K562 (cell line): ENCODE data around the gene PAQR4. TPM values are rescaled to one million over a fixed set of nuclear protein-coding genes. Genes with fewer than 3 reads are reported as not detected.

Experiments
- CBX1 ChIP-seq: sonication (generic); IDR thresholded peaks from 2 replicates; pipeline ENCODE4 v1.6.1; 2016; ENCODE audit warnings: antibody characterized with exemption, low read depth, mild to moderate bottlenecking
- CBX3 ChIP-seq, 2 experiments: IDR thresholded peaks; 1 replicate in 1 of 2; 2 replicates in 1 of 2; pipeline ENCODE4 v1.6.1; 2012; ENCODE audit warnings: inconsistent platforms in 2 of 2, low read length in 2 of 2, borderline replicate concordance in 1 of 2, control low read depth in 1 of 2
- CHD2 ChIP-seq: IDR thresholded peaks from 2 replicates; pipeline ENCODE4 v1.6.1; 2011; ENCODE audit warnings: low read depth, low read length
- CREM ChIP-seq: IDR thresholded peaks from 2 replicates; pipeline ENCODE4 v1.6.1; 2014; ENCODE audit warnings: antibody characterized with exemption, low read depth
- KAT8 ChIP-seq: fragments of 450-650 bp; IDR thresholded peaks from 2 replicates; pipeline ENCODE4 v1.6.1; 2016; ENCODE audit warnings: low read depth, mild to moderate bottlenecking
- MAFG ChIP-seq: fragments of 450-650 bp; conservative IDR thresholded peaks from 2 replicates; pipeline ENCODE4 v1.6.1; 2016; ENCODE audit warnings: missing genetic modification characterization, missing compliant biosample characterization
- MNT ChIP-seq, 2 experiments: fragments of 450-650 bp; conservative IDR thresholded peaks; 2 replicates each; pipeline ENCODE4 v1.6.1; 2017; ENCODE audit warnings: mild to moderate bottlenecking in 2 of 2, moderate library complexity in 2 of 2
- MTA3 ChIP-seq: fragments of 450-650 bp; formaldehyde crosslinking; IDR thresholded peaks from 2 replicates; pipeline ENCODE4 v1.6.1; 2017; ENCODE audit warnings: mild to moderate bottlenecking, borderline replicate concordance
- PTTG1 ChIP-seq: fragments of 450-650 bp; IDR thresholded peaks from 2 replicates; pipeline ENCODE4 v1.6.1; 2016; ENCODE audit warnings: low read depth, mild to moderate bottlenecking, missing genetic modification characterization, missing compliant biosample characterization
- RFX5 ChIP-seq: IDR thresholded peaks from 2 replicates; pipeline ENCODE4 v1.6.1; 2011; ENCODE audit warnings: low read depth, mild to moderate bottlenecking, improper control_type of control experiment, low read length
- SIRT6 ChIP-seq: IDR thresholded peaks from one replicate; pipeline ENCODE4 v1.6.1; 2012; ENCODE audit warnings: low read depth, mild to moderate bottlenecking, control low read depth, inconsistent platforms, low read length, moderate library complexity
- STAT5B ChIP-seq: fragments of 250-450 bp; sonication (Bioruptor Pico); IDR thresholded peaks from 2 replicates; pipeline ENCODE4 v1.8.0; 2021; ENCODE audit warnings: mild to moderate bottlenecking, inconsistent platforms
- SUPT5H ChIP-seq: fragments of 450-650 bp; IDR thresholded peaks from 2 replicates; pipeline ENCODE4 v1.6.1; 2016
- TEAD1 ChIP-seq, 2 experiments: fragments of 450-650 bp in 1 of 2; sonication (generic) in 1 of 2; formaldehyde crosslinking; IDR thresholded peaks; 2 replicates each; pipeline versions ENCODE4 v1.4.0 to v1.8.0; 2020 to 2022; ENCODE audit warnings: mild to moderate bottlenecking in 2 of 2, missing genetic modification reagents in 1 of 2
- UBTF ChIP-seq, 2 experiments: IDR thresholded peaks; 2 replicates each; pipeline ENCODE4 v1.6.1; 2012; ENCODE audit warnings: improper control_type of control experiment in 2 of 2, low read depth in 2 of 2, low read length in 2 of 2, borderline replicate concordance in 1 of 2
- YBX1 ChIP-seq: fragments of 450-650 bp; IDR thresholded peaks from 2 replicates; pipeline ENCODE4 v1.7.1; 2016; ENCODE audit warnings: mild to moderate bottlenecking
- ZBED1 ChIP-seq: IDR thresholded peaks from 2 replicates; pipeline ENCODE4 v1.6.1; 2014
- ZBTB8A ChIP-seq: fragments of 450-650 bp; IDR thresholded peaks from 2 replicates; pipeline ENCODE4 v1.6.1; 2018; ENCODE audit warnings: mild to moderate bottlenecking, moderate library complexity; ENCODE audit not compliant: partially characterized antibody
- ZFX ChIP-seq: sonication (generic); formaldehyde crosslinking; IDR thresholded peaks from 2 replicates; pipeline ENCODE4 v1.8.0; 2022; ENCODE audit warnings: mild to moderate bottlenecking, missing genetic modification reagents, moderate library complexity
- ZNF175 ChIP-seq: fragments of 200-800 bp; sonication (Bioruptor generic); IDR thresholded peaks from 2 replicates; pipeline ENCODE4 v1.6.1; 2016; ENCODE audit warnings: low read depth, mild to moderate bottlenecking, missing genetic modification characterization, missing compliant biosample characterization
- polyA plus RNA-seq, 8 experiments: library from polyadenylated mRNA; depleted of rRNA in 4 of 8; stranded (reverse) in 5 of 8; unstranded in 3 of 8; fragments of >200 nt; fragmentation: Nextera tagmentation in 2 of 8; fragmentation: Illumina TruSeq in 1 of 8; extraction: Ambion mirVana in 2 of 8; extraction: Trizol in 1 of 8; gene quantifications; 2 replicates each; pipeline versions ENCODE4 v1.2.1 to v1.2.3, GENCODE V29; 2011 to 2014; ENCODE audit warnings: inconsistent platforms in 1 of 8, missing spikeins in 1 of 8
- total RNA-seq, 7 experiments: library from RNA; depleted of rRNA in 6 of 7; stranded (reverse); fragments of >200 nt in 6 of 7; fragmentation: Illumina TruSeq in 2 of 7; extraction: Trizol in 2 of 7; gene quantifications; 2 replicates each; pipeline versions ENCODE4 v1.2.1 to v1.2.3, GENCODE V29; 2011 to 2021; ENCODE audit warnings: low replicate concordance in 1 of 7
- TF ChIP-seq, protein P1 (sequence below): sonication (generic); formaldehyde crosslinking; IDR thresholded peaks from 2 replicates; pipeline ENCODE4 v1.8.0; 2022; ENCODE audit warnings: mild to moderate bottlenecking, missing genetic modification reagents, borderline replicate concordance
- TF ChIP-seq, protein P2 (sequence below): fragments of 450-650 bp; IDR thresholded peaks from one replicate; pipeline ENCODE4 v1.6.1; 2018; ENCODE audit warnings: mild to moderate bottlenecking, moderate library complexity; ENCODE audit not compliant: partially characterized antibody

PAQR4 gene
- total and polyA plus RNA-seq, 9 of the 15 experiments (the other 6 are each of a cell fraction or from before 2014, with no cell fraction given), result 0.62 to 40.4 (median 19.5) TPM

GRCh38 chr16:2963723-2964474 is 5.2 kb upstream of the PAQR4 start, which contains the start of gene KREMEN2 (continued):
- TF ChIP-seq MNT (conservative IDR thresholded peaks at IDR 0.05), result peak; percentile 88 to 93
- no peak for TF ChIP-seq YBX1
- no peak; the same call in none of the 2 replicates for TF ChIP-seq CREM
- peak in 1 of 2 experiments; percentile 88; a peak in 1 of 4 replicates for TF ChIP-seq TEAD1 (CRISPR knock-in tag; IDR thresholded peaks at IDR 0.05)
- TF ChIP-seq MAFG (tag), result no peak
- TF ChIP-seq MTA3, result peak; percentile 26; the same call in 1 of the 2 replicates
- TF ChIP-seq ZBTB8A, result no peak
- no peak for TF ChIP-seq STAT5B (CRISPR knock-in tag)
- no peak for TF ChIP-seq ZBED1
- no peak for TF ChIP-seq ZFX
- no peak for TF ChIP-seq SIRT6
- TF ChIP-seq, protein P1, sequence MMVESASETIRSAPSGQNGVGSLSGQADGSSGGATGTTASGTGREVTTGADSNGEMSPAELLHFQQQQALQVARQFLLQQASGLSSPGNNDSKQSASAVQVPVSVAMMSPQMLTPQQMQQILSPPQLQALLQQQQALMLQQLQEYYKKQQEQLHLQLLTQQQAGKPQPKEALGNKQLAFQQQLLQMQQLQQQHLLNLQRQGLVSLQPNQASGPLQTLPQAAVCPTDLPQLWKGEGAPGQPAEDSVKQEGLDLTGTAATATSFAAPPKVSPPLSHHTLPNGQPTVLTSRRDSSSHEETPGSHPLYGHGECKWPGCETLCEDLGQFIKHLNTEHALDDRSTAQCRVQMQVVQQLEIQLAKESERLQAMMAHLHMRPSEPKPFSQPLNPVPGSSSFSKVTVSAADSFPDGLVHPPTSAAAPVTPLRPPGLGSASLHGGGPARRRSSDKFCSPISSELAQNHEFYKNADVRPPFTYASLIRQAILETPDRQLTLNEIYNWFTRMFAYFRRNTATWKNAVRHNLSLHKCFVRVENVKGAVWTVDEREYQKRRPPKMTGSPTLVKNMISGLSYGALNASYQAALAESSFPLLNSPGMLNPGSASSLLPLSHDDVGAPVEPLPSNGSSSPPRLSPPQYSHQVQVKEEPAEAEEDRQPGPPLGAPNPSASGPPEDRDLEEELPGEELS (CRISPR knock-in tag), result peak; percentile 34; the same call in 1 of the 2 replicates
- no peak for TF ChIP-seq UBTF (IDR thresholded peaks at IDR 0.05; ENCODE audit: borderline replicate concordance in 1 of 2, low read depth in 2 of 2, low read length in 2 of 2)
- TF ChIP-seq KAT8, result no peak
- TF ChIP-seq RFX5, result no peak
- TF ChIP-seq CHD2, result no peak; the same call in 1 of the 2 replicates
- TF ChIP-seq PTTG1 (tag), result no peak
- no peak for TF ChIP-seq ZNF175 (CRISPR knock-in tag)
- TF ChIP-seq SUPT5H, result peak; percentile 76
- TF ChIP-seq CBX1, result 0 out of 2 replicates have a peak, but pooled peaks have one; percentile 25
- TF ChIP-seq, protein P2, sequence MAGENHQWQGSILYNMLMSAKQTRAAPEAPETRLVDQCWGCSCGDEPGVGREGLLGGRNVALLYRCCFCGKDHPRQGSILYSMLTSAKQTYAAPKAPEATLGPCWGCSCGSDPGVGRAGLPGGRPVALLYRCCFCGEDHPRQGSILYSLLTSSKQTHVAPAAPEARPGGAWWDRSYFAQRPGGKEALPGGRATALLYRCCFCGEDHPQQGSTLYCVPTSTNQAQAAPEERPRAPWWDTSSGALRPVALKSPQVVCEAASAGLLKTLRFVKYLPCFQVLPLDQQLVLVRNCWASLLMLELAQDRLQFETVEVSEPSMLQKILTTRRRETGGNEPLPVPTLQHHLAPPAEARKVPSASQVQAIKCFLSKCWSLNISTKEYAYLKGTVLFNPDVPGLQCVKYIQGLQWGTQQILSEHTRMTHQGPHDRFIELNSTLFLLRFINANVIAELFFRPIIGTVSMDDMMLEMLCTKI, result no peak
- TF ChIP-seq CBX3 (IDR thresholded peaks at IDR 0.05; ENCODE audit: borderline replicate concordance in 1 of 2, low read length in 2 of 2), result no peak
